Panc1 (cell line): ENCODE measurements around the gene CORT. TPM values are rescaled to one million over a fixed set of nuclear protein-coding genes. Genes with fewer than 3 reads are reported as not detected.

Experiments
- ATAC-seq: fragments of 200-7000 bp; cut with Tn5 transposase; 2 replicates; pipeline ENCODE4 v1.9.1; 2020; ENCODE audit warnings: mild to moderate bottlenecking, moderate library complexity
- BruUV-seq: library from RNA; stranded (reverse); fragments of 400-500 nt; replicated peaks from 2 replicates; lab custom pipeline; 2021; lab: Mats Ljungman, UMichigan
- CTCF ChIA-PET: fragments of 300-600 bp; sonication (Branson Sonifier 250); formaldehyde crosslinking; loops from one replicate; lab custom pipeline; 2022; ENCODE audit warnings: antibody characterized with exemption; lab: Charles Lee
- POLR2A ChIA-PET: fragments of 300-600 bp; sonication (Branson Sonifier 250); formaldehyde crosslinking; loops from one replicate; lab custom pipeline; 2022; ENCODE audit warnings: antibody characterized with exemption; lab: Charles Lee
- DNase-seq: peaks from one replicate; pipeline ENCODE4 v3.0.0-alpha.2; 2010; ENCODE audit warnings: low read depth, low spot score
- H3K27ac ChIP-seq: 2 replicates; pipeline ENCODE4 v1.5.1; 2011; ENCODE audit warnings: mild to moderate bottlenecking, low read length, inconsistent platforms
- H3K27me3 ChIP-seq: fragments of 200-500 bp; sonication (Bioruptor generic); 2 replicates; pipeline ENCODE4 v1.6.0; 2014; ENCODE audit warnings: low read length, inconsistent platforms; ENCODE audit not compliant: control insufficient read depth, insufficient read depth
- H3K36me3 ChIP-seq: fragments of 200-500 bp; sonication (Bioruptor generic); 2 replicates; pipeline ENCODE4 v1.5.1; 2014; ENCODE audit warnings: inconsistent platforms, mild to moderate bottlenecking, low read length, moderate library complexity; ENCODE audit not compliant: control insufficient read depth, insufficient read depth
- H3K4me1 ChIP-seq: 2 replicates; pipeline ENCODE4 v1.5.1; 2011; ENCODE audit warnings: inconsistent platforms, mild to moderate bottlenecking, low read length, moderate library complexity; ENCODE audit not compliant: control insufficient read depth, insufficient read depth
- H3K4me3 ChIP-seq, 2 experiments: 2 replicates each; pipeline ENCODE4 v1.5.1; 2011 to 2012; ENCODE audit warnings: low read depth in 2 of 2, low read length in 2 of 2, mild to moderate bottlenecking in 2 of 2, inconsistent platforms in 1 of 2, moderate library complexity in 1 of 2
- H3K9me3 ChIP-seq: fragments of 200-500 bp; sonication (Bioruptor generic); 2 replicates; pipeline ENCODE4 v1.5.1; 2014; ENCODE audit warnings: low read depth, mild to moderate bottlenecking, inconsistent platforms, low read length, moderate library complexity; ENCODE audit not compliant: control insufficient read depth, insufficient read depth
- CTCF ChIP-seq: fragments of 450-650 bp; IDR thresholded peaks from 2 replicates; pipeline ENCODE4 v1.5.1; 2017; ENCODE audit warnings: mild to moderate bottlenecking
- POLR2AphosphoS5 ChIP-seq: IDR thresholded peaks from 2 replicates; pipeline ENCODE4 v1.6.1; 2012; ENCODE audit warnings: mild to moderate bottlenecking, low read depth, low read length, moderate library complexity
- REST ChIP-seq, 2 experiments: IDR thresholded peaks; 2 replicates each; pipeline ENCODE4 v1.6.1; 2011 to 2012; ENCODE audit warnings: low read depth in 2 of 2, control low read depth in 1 of 2, low read length in 1 of 2, mild to moderate bottlenecking in 1 of 2, moderate library complexity in 1 of 2; ENCODE audit not compliant: insufficient read depth in 1 of 2
- SIN3A ChIP-seq: IDR thresholded peaks from 2 replicates; pipeline ENCODE4 v1.6.1; 2012; ENCODE audit warnings: low read depth, mild to moderate bottlenecking, low read length, moderate library complexity, borderline replicate concordance; ENCODE audit not compliant: insufficient read depth
- TCF7L2 ChIP-seq: IDR thresholded peaks from 2 replicates; pipeline ENCODE4 v1.6.1; 2011; ENCODE audit warnings: mild to moderate bottlenecking, low read depth, low read length, inconsistent platforms
- in situ Hi-C: cut with HindIII; loops from 2 replicates; pipeline ENCODE4 v1.10.0; 2016; ENCODE audit warnings: low sequenced_read_pairs, low pct_unique_long_range_greater_than_20kb
- intact Hi-C: fragments of 100-400 bp; cut with micrococcal nuclease; formaldehyde crosslinking; loops from one replicate; pipeline ENCODE4 v1.10.0; 2022; ENCODE audit not compliant: unreplicated experiment
- total RNA-seq: library from RNA; stranded (reverse); gene quantifications from one replicate; pipeline ENCODE4 v1.2.1, GENCODE V29; 2021; ENCODE audit not compliant: unreplicated experiment

The CORT gene
- total RNA-seq, 1 experiment from 2014 or later = 0.41 TPM

- intact Hi-C loops = no loop called here
- Histone ChIP-seq H3K9me3 (no peaks in the 10 kb centered on the region), H3K27me3 (no peaks in the 10 kb centered on the region), H3K36me3 (no peaks in the 10 kb centered on the region), H3K27ac (no peak overlapping the region; the same call in 1 of the 2 replicates), H3K4me1 (peaks cover 2% of the 10 kb centered on the region; the same call in 1 of the 2 replicates), H3K4me3 (no peak overlapping the region)
- no TSS peak for BruUV-seq
- POLR2A ChIA-PET = no interaction called here
- in situ Hi-C loops = no loop called here
- ATAC-seq = no peak
- TF ChIP-seq TCF7L2 (no peak), REST (IDR thresholded peaks at IDR 0.05; ENCODE audit: insufficient read depth in 1 of 2, low read depth in 2 of 2, low read length in 1 of 2) (no peak), POLR2AphosphoS5 (no peak), SIN3A (no peak), CTCF (no peak)
- CTCF ChIA-PET = no interaction called here
- no peak for DNase-seq
These were observed 39.6 kb downstream of the CORT start for GRCh38 chr1:10489291-10490055.

- Histone ChIP-seq H3K4me1 (peaks cover 11% of the 10 kb centered on the region), H3K36me3 (no peaks in the 10 kb centered on the region), H3K27me3 (no peaks in the 10 kb centered on the region), H3K27ac (no peak overlapping the region), H3K9me3 (no peaks in the 10 kb centered on the region), H3K4me3 (no peak overlapping the region)
- intact Hi-C loops (no loop called here), in situ Hi-C loops (no loop called here)
- ATAC-seq (no peak), DNase-seq (no peak)
- no peak for TF ChIP-seq SIN3A
- ChIA-PET CTCF (no interaction called here), POLR2A (interaction anchor here (0.6 kb wide), 2 partner anchors 9 to 12 kb away, joined by 3 to 4 read pairs; no protein-coding TSS in a partner anchor)
- BruUV-seq = no TSS peak
These were observed 40.6 kb downstream of the CORT start for GRCh38 chr1:10490286-10490970.
